Measurements from ENCODE around the gene ITIH3. TPM values are rescaled to one million over a fixed set of nuclear protein-coding genes. Genes with fewer than 3 reads are reported as not detected.

Gene ITIH3
- total RNA-seq, 1 experiment from 2014 or later: 0.67 TPM

DNA sequence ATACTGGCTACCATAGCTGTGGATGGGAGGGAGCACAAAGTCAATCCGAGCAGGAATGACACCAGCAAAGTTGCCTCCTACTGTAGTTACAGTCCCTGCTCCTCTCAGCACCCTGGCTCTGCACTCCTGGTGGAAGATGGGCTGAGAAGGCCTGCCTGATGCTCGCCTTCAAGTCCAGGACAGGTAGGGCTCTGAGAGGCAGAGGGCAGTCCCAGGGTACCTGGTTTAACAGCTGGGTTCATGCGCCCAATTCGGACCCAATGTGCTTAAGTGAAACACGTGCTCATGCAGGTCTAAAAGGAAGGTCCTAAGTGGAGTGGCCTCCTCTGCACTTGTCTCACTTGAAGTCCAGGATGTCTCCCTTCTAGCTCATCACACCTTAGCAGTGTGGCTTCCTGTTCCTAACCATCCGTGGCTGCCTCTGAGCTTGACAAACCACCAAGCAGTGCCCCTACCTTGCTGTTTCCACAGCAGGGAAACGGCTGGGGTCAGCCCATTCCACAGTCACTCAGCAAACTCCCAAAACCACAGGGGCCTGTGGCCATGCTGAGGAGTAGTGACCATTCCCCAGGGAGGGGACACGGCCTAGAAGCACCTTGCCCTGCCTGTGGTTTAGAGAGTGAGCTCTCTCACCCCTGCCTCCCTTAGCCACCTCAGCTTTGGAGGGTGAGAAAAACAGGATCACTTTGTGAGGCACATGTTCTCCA is 44.1 kb downstream of the ITIH3 start:
- no peak overlapping the region for H3K4me3 ChIP-seq (ENCODE audit: low read depth in 2 of 2, low read length in 2 of 2)
- TF ChIP-seq TCF7L2 (IDR thresholded peaks at IDR 0.05; ENCODE audit: low read depth, low read length): no peak
- TF ChIP-seq, protein P1, sequence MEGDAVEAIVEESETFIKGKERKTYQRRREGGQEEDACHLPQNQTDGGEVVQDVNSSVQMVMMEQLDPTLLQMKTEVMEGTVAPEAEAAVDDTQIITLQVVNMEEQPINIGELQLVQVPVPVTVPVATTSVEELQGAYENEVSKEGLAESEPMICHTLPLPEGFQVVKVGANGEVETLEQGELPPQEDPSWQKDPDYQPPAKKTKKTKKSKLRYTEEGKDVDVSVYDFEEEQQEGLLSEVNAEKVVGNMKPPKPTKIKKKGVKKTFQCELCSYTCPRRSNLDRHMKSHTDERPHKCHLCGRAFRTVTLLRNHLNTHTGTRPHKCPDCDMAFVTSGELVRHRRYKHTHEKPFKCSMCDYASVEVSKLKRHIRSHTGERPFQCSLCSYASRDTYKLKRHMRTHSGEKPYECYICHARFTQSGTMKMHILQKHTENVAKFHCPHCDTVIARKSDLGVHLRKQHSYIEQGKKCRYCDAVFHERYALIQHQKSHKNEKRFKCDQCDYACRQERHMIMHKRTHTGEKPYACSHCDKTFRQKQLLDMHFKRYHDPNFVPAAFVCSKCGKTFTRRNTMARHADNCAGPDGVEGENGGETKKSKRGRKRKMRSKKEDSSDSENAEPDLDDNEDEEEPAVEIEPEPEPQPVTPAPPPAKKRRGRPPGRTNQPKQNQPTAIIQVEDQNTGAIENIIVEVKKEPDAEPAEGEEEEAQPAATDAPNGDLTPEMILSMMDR (IDR thresholded peaks at IDR 0.05): no peak
- DNase-seq (ENCODE audit: low read depth, low spot score) (no peak), ATAC-seq (no peak)
- H3K9me3 ChIP-seq (ENCODE audit: control insufficient read depth, insufficient read depth, low read depth, low read length): no peaks in the 10 kb centered on the region
- BruUV-seq (replicated peaks): no TSS peak
- H3K27me3 ChIP-seq (ENCODE audit: control insufficient read depth, insufficient read depth, low read length): no peaks in the 10 kb centered on the region
- no peak overlapping the region for H3K27ac ChIP-seq (ENCODE audit: low read length)
- in situ Hi-C loops (cut with HindIII; ENCODE audit: low pct_unique_long_range_greater_than_20kb, low sequenced_read_pairs) (no loop called here), intact Hi-C loops (cut with micrococcal nuclease; ENCODE audit: unreplicated experiment) (no loop called here)
- POLR2A ChIA-PET: no interaction called here
- no peaks in the 10 kb centered on the region for H3K36me3 ChIP-seq (ENCODE audit: control insufficient read depth, insufficient read depth, low read length)
- CTCF ChIA-PET: no interaction called here
- H3K4me1 ChIP-seq (ENCODE audit: control insufficient read depth, insufficient read depth, low read length): no peaks in the 10 kb centered on the region

DNA sequence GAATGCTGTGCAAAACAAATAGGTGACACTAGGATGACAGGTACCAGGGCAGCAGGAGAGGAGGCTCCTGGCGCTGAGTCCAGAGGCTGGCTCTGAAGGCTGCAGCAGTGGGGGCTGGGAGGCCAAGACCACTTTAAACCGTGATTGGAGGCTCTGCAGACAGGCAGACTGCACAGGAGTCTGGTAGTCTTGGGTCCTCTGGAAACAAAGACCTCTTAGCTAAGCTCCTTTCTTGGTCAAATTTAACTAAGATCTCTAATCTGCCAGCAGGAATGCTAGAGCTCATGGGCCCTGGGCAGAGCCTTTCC is 44.6 kb downstream of the ITIH3 start:
- ChIA-PET POLR2A (no interaction called here), CTCF (no interaction called here)
- H3K36me3 ChIP-seq (ENCODE audit: control insufficient read depth, insufficient read depth, low read length): no peaks in the 10 kb centered on the region
- DNase-seq (ENCODE audit: low read depth, low spot score) (no peak), ATAC-seq (no peak)
- intact Hi-C loops (cut with micrococcal nuclease; ENCODE audit: unreplicated experiment) (no loop called here), in situ Hi-C loops (cut with HindIII; ENCODE audit: low pct_unique_long_range_greater_than_20kb, low sequenced_read_pairs) (no loop called here)
- no peaks in the 10 kb centered on the region for H3K9me3 ChIP-seq (ENCODE audit: control insufficient read depth, insufficient read depth, low read depth, low read length)
- no TSS peak for BruUV-seq (replicated peaks)
- no peak for TF ChIP-seq POLR2AphosphoS5 (IDR thresholded peaks at IDR 0.05; ENCODE audit: low read depth, low read length)
- no peak for TF ChIP-seq SIN3A (IDR thresholded peaks at IDR 0.05; ENCODE audit: borderline replicate concordance, insufficient read depth, low read depth, low read length)
- TF ChIP-seq, protein P2, sequence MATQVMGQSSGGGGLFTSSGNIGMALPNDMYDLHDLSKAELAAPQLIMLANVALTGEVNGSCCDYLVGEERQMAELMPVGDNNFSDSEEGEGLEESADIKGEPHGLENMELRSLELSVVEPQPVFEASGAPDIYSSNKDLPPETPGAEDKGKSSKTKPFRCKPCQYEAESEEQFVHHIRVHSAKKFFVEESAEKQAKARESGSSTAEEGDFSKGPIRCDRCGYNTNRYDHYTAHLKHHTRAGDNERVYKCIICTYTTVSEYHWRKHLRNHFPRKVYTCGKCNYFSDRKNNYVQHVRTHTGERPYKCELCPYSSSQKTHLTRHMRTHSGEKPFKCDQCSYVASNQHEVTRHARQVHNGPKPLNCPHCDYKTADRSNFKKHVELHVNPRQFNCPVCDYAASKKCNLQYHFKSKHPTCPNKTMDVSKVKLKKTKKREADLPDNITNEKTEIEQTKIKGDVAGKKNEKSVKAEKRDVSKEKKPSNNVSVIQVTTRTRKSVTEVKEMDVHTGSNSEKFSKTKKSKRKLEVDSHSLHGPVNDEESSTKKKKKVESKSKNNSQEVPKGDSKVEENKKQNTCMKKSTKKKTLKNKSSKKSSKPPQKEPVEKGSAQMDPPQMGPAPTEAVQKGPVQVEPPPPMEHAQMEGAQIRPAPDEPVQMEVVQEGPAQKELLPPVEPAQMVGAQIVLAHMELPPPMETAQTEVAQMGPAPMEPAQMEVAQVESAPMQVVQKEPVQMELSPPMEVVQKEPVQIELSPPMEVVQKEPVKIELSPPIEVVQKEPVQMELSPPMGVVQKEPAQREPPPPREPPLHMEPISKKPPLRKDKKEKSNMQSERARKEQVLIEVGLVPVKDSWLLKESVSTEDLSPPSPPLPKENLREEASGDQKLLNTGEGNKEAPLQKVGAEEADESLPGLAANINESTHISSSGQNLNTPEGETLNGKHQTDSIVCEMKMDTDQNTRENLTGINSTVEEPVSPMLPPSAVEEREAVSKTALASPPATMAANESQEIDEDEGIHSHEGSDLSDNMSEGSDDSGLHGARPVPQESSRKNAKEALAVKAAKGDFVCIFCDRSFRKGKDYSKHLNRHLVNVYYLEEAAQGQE (IDR thresholded peaks at IDR 0.05; ENCODE audit: insufficient read depth in 1 of 2, low read depth in 2 of 2, low read length in 1 of 2): no peak
- TF ChIP-seq, protein P1 (IDR thresholded peaks at IDR 0.05): no peak
- no peak for TF ChIP-seq TCF7L2 (IDR thresholded peaks at IDR 0.05; ENCODE audit: low read depth, low read length)
- H3K27ac ChIP-seq (ENCODE audit: low read length): no peak overlapping the region
- no peaks in the 10 kb centered on the region for H3K4me1 ChIP-seq (ENCODE audit: control insufficient read depth, insufficient read depth, low read length)
- H3K4me3 ChIP-seq (ENCODE audit: low read depth in 2 of 2, low read length in 2 of 2): no peak overlapping the region
- no peaks in the 10 kb centered on the region for H3K27me3 ChIP-seq (ENCODE audit: control insufficient read depth, insufficient read depth, low read length)
